Activated T-helper 17 cell treated with anti-CD3 and anti-CD28 coated beads, Interleukin-2, amount 50 U/mL, for 72 hours (primary cell): ENCODE results near the gene ZEB2. TPM values are rescaled to one million over a fixed set of nuclear protein-coding genes. Genes with fewer than 3 reads are reported as not detected.

Source experiments
- ATAC-seq: fragments of 150-1000 bp; cut with Tn5 transposase; replicated peaks from 2 replicates; pipeline ENCODE4 v1.10.0; 2021; ENCODE audit warnings: mild to moderate bottlenecking, moderate library complexity
- H3K27ac Mint-ChIP-seq: one replicate; pipeline ENCODE4 v1.8.0; 2022; ENCODE audit warnings: mixed read lengths
- H3K27me3 Mint-ChIP-seq: one replicate; pipeline ENCODE4 v1.8.0; 2022; ENCODE audit warnings: mixed read lengths
- H3K36me3 Mint-ChIP-seq: one replicate; pipeline ENCODE4 v1.8.0; 2022; ENCODE audit warnings: low read depth, mild to moderate bottlenecking, mixed read lengths
- H3K4me1 Mint-ChIP-seq: one replicate; pipeline ENCODE4 v1.8.0; 2022; ENCODE audit warnings: mixed read lengths
- H3K4me3 Mint-ChIP-seq: one replicate; pipeline ENCODE4 v1.8.0; 2022; ENCODE audit warnings: mild to moderate bottlenecking, mixed read lengths
- H3K9me3 Mint-ChIP-seq: one replicate; pipeline ENCODE4 v1.8.0; 2022; ENCODE audit warnings: mixed read lengths
- total RNA-seq, 2 donors: library from RNA; stranded (reverse); gene quantifications; one replicate each; pipeline ENCODE4 v1.2.3, GENCODE V29; 2022

ZEB2 gene
- total RNA-seq, 2 donors from 2014 or later = 27.6 to 44.1 TPM

DNA sequence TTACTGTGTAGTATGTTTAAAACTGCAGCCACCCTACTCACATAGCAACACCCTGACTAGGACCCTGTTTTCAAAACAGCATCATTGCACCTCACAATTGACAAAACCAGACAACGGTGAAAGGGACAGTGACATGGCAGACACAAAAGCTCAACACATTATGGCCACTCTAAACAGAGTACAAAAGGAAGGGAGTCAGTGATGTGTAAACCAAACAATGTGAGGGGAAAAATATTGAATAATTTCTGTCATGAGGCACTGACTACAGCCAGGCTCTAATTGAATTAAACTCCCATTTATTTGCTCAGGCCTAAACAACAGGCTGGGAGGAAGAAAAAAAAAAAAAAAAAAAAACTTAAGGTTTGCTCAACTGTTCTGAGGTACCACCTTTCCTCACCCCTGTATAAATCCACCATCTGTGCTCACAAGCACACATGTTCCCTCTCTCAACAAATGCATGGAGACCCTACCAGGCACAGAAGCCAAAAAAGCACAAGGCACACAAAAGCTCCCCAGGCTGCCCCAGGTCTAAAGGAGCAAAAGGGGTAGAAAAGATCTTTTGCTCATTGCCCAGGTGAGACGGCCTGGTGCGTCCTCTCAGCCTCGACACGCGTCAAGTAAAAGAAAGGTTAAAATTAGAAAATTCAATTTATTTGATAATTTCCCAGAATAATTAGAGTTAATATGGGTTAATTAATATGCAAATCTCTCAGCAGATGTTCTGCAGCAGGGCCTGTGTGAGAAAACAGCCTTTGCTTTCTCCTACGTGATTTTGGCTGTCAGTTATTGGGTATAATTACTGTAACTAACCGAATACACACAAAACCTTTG lies 80.9 kb downstream of the ZEB2 start:
- no peak for ATAC-seq
- Mint-ChIP-seq H3K4me3 (no peak overlapping the region), H3K27ac (no peak overlapping the region), H3K27me3 (no peaks in the 10 kb centered on the region), H3K9me3 (no peaks in the 10 kb centered on the region), H3K36me3 (no peaks in the 10 kb centered on the region), H3K4me1 (no peaks in the 10 kb centered on the region)

DNA sequence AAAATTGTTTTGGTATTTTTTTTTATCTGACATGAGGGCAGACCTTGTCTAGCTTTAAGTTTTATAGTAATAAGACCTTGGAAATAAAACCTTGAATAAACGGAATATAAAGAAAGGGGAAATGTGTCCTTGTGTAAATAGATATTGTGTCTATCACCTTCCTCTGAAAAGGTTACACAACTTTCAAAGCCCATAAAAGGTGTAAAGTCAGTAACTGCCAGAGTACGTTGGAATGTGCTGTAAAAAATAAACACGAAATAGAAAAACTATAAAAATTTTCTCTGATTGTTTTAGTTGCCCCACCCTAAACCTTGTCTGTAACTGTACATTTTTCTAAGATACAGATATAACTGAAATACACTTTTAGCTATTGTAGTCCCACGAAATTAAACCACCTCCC lies 82.3 kb downstream of the ZEB2 start:
- Mint-ChIP-seq H3K9me3 (no peaks in the 10 kb centered on the region), H3K27ac (no peak overlapping the region), H3K36me3 (no peaks in the 10 kb centered on the region), H3K4me3 (no peak overlapping the region), H3K4me1 (no peaks in the 10 kb centered on the region), H3K27me3 (no peaks in the 10 kb centered on the region)
- ATAC-seq = no peak

DNA sequence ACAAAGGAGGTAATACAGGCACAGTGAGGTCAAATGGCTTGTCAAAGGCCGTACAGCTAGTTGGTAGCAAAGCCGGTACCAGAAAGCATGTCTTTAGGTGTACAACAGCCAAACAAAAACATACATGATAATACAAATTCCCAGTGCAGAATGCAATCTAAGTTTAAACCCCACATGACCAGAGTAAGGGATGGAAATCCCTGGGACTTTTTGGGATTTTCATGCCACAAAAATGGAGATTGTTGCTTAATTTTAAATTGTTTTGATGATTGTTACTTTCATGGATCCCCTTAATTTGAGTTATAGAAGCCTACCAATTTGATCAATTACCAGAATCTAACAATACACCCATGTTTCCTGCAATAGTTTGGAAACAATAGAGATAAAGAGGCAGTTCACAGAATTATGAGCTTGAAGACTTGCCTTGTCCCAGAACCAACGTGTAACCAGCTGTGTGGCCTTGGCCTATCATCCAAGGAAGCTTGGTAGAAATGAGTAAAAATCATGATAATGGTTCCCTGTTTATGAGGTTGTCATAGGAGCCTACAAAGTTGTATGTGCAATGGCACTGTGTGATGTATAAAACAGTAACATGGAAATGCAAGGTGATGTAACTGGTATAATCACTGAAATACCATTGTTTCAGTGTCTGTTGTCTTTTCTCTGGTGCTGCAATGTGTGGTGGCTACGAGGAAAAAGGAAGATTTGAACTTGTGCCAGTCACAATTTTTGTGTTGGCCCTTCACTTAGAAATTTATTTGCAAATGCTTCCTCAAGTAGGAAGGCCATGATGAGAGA lies 85.3 kb downstream of the ZEB2 start:
- no peak overlapping the region for H3K4me3 Mint-ChIP-seq
- H3K27ac Mint-ChIP-seq = no peak overlapping the region
- H3K4me1 Mint-ChIP-seq = no peaks in the 10 kb centered on the region
- H3K36me3 Mint-ChIP-seq = no peaks in the 10 kb centered on the region
- H3K27me3 Mint-ChIP-seq = no peaks in the 10 kb centered on the region
- no peak for ATAC-seq
- no peaks in the 10 kb centered on the region for H3K9me3 Mint-ChIP-seq

DNA sequence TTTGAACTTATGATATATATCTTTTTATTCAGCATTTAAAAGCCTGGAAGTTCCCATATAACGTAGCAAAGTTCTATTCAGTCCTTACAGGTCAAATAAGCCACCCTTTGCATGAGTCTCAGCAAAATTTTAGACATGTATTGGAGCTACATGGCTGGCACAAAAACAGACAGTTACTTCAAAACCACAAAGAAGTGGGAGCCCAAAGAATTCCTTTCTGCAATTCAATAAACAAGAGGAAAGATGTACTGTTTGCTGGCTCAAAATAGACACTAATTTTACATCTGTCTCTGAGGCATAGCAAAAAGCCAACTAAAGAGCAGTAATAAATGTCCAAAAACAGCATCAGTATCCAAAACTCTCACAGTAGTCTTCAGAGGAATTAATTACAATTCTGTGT lies 87.0 kb downstream of the ZEB2 start:
- no peak for ATAC-seq
- no peaks in the 10 kb centered on the region for H3K9me3 Mint-ChIP-seq
- no peaks in the 10 kb centered on the region for H3K27me3 Mint-ChIP-seq
- H3K36me3 Mint-ChIP-seq = no peaks in the 10 kb centered on the region
- no peaks in the 10 kb centered on the region for H3K4me1 Mint-ChIP-seq
- H3K27ac Mint-ChIP-seq = no peak overlapping the region
- no peak overlapping the region for H3K4me3 Mint-ChIP-seq

DNA sequence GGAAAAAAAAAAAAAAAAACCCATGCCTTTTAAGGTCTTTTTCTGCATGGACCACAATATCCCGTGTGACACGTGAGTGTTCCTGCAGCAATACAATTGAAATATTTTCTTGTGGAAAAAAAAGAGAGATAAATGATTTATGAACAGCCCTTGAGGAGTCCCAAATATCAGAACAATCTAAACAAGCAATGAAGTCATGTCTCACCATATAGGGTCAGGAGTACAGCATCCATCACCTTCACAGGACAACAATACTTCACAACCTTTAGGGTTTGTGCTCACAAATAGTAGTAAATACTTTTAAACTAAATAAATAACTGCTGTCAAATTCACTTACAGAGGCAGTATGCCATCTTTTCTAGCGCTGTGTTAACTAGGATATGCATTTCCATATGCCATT lies 87.9 kb downstream of the ZEB2 start:
- Mint-ChIP-seq H3K4me1 (no peaks in the 10 kb centered on the region), H3K4me3 (no peak overlapping the region), H3K9me3 (no peaks in the 10 kb centered on the region)

DNA sequence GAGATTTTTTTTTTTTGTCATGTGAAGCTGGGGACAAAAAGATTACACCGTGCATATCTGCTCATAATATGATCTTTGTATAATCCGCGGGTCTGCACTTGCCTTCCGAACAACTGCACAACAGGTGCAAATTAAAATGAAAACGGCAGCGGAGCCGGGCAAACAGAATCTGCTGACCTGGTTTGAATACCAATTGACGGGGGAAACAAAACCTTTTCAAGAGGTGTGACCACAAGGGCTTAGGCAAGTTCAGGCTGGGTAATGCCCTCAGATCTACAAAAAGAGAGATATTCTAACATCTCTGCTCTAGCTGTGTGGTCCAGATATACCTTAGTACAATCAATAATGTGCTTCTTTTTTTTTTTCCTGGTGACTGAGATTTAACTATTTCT lies 88.5 kb downstream of the ZEB2 start:
- H3K36me3 Mint-ChIP-seq = no peaks in the 10 kb centered on the region
- no peaks in the 10 kb centered on the region for H3K4me1 Mint-ChIP-seq
- no peaks in the 10 kb centered on the region for H3K27me3 Mint-ChIP-seq
- no peak overlapping the region for H3K4me3 Mint-ChIP-seq
- no peak overlapping the region for H3K27ac Mint-ChIP-seq
- H3K9me3 Mint-ChIP-seq = no peaks in the 10 kb centered on the region
- ATAC-seq = no peak

More for the DNA sequence above, 87.9 kb downstream of the ZEB2 start:
- ATAC-seq = no peak
- Mint-ChIP-seq H3K27me3 (no peaks in the 10 kb centered on the region), H3K27ac (no peak overlapping the region), H3K36me3 (no peaks in the 10 kb centered on the region)

DNA sequence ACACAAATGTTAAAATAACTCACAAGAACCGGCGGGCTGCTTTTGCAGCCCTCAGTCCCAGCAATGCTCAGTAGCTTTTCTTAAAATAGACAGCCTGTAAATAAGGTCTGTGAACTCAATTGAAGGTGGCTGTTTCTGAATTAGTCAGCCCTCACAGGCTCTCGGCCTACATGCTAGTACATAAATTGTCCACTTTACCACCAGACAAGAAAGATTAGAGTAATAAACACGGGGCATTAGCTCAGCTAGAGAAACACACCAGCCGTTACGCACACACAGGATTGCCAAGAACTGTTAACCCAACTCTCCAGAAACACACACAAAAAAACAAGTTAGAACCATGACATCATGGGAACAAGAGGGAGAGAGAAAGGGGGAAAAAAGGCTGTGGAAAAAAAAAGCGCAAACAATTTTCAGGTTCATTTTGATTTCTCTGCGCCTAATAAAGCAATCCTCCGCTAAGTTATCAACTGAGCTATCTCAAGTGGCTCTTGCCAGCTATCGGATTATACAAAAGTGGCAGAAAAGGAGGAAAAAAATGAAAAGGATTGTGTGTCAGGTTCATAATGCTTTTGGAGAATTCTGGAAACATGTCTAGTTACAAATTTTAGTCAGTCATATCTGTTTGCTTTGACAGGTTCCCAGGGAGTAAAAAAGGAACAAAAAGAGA lies 89.1 kb downstream of the ZEB2 start:
- no peaks in the 10 kb centered on the region for H3K9me3 Mint-ChIP-seq
- no peaks in the 10 kb centered on the region for H3K27me3 Mint-ChIP-seq
- H3K4me1 Mint-ChIP-seq = no peaks in the 10 kb centered on the region
- peak; percentile 94 for ATAC-seq
- H3K4me3 Mint-ChIP-seq = no peak overlapping the region
- no peaks in the 10 kb centered on the region for H3K36me3 Mint-ChIP-seq
- no peak overlapping the region for H3K27ac Mint-ChIP-seq

DNA sequence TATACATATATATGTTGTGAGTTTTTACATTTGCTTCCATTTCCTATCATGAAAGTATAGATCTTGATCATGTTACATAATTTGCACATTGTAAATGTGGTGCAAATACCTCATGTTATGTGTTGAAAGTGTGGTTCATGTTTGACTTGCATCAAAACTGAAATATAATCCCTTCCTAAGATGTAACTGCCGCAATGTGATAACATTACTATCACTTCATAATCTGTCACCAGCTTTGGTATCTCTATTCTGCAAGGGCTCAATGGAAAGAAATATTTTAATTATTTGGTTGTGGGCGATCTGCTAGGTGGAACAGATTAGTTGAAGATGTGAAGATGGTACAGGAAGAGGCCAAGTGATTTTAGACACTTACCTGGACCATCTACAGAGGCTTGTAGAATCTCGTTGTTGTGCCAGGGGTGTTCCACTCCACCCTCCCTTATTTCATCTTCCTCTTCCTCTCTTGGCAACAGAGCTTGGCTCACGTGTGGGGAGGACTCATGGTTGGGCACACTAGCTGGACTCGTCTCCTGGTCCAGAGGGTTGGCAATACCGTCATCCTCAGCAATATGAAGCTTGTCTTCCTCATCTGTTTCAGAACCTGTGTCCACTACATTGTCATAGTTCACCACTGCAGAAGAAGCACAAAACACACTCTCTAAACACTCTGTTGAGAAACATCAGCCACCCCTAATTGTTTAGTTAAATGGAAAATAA lies 90.4 kb downstream of the ZEB2 start:
- no peaks in the 10 kb centered on the region for H3K4me1 Mint-ChIP-seq
- no peak overlapping the region for H3K27ac Mint-ChIP-seq
- peaks cover 4% of the 10 kb centered on the region for H3K36me3 Mint-ChIP-seq
- H3K9me3 Mint-ChIP-seq = no peaks in the 10 kb centered on the region
- H3K4me3 Mint-ChIP-seq = no peak overlapping the region
- H3K27me3 Mint-ChIP-seq = no peaks in the 10 kb centered on the region
- ATAC-seq = no peak

DNA sequence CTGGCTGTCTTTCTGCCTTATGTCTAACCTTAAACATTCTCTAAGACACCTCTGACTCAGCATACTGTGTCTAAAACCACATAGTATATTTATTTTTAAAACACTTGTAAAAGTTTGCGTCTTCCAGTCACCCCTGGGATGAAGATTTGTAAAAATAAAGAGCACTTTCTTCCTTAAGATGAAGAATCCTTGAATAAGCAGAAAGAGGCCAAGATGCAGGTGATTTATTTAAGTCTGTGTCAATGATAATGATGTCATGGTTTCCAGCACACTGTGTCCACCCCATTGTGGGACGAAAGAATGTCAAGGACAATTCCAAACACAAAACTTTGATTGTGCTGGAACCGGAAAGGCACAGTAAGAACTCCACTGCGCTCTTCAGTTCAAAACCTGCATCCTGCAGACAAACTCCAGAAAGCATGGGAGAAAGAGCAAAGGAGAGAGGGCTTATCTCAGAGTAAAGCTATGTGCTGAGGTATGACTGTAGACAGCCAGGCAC lies 92.9 kb downstream of the ZEB2 start:
- no peaks in the 10 kb centered on the region for H3K4me1 Mint-ChIP-seq
- no peak overlapping the region for H3K4me3 Mint-ChIP-seq
- H3K36me3 Mint-ChIP-seq = peaks cover 13% of the 10 kb centered on the region
- no peak for ATAC-seq
- H3K27me3 Mint-ChIP-seq = no peaks in the 10 kb centered on the region
- H3K9me3 Mint-ChIP-seq = no peaks in the 10 kb centered on the region
- H3K27ac Mint-ChIP-seq = no peak overlapping the region

DNA sequence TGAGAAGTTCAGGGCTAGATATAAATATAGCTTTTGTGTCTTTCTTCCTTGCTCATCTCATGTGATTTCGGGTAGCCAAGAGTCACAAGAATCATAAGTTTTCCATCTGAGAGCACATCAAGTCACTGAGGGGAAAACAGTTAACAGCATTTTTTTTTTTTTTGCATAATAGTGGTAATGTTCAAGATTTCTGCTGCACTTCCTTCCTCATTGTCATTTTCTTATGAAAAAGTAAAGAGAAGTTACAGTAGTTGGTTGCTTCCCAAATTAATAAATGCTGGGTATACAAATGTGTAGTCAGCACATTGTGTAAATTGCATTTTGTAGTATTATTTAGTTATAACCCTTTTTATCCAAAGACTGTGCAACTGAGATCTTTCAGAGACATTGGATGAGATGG lies 93.6 kb downstream of the ZEB2 start:
- Mint-ChIP-seq H3K9me3 (no peaks in the 10 kb centered on the region), H3K27me3 (no peaks in the 10 kb centered on the region), H3K36me3 (peaks cover 13% of the 10 kb centered on the region), H3K4me1 (no peaks in the 10 kb centered on the region), H3K27ac (no peak overlapping the region), H3K4me3 (no peak overlapping the region)
- ATAC-seq = no peak

DNA sequence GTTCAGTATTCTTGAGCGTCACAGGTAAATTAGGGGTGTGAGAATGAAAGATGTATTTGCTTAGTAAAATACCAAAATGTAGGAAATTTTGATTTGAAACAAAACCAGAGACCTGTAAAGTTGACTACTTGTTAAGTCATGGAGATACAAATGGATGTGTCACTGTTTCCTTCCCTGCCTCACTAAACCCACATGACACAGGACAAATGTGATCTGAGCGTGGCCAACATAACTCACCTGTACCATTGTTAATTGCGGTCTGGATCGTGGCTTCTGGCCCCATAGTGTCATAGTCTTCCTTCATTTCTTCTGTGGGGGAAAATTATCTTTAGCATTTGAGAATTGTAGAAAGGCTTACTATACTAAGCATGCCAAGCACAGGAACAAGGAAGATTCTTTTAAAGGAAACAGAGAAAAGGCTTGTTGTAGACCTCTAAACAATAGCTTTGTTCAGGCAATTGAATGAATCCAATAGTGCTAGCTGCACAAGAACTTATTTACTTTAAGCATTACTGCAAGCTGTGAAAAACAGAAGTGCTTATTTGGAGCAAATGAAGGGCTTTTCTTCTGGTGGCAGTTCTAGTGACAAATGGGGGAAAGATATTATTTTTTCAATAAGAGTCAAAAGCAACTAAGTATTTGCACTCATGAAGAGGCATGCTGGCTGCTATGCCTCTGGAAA lies 95.2 kb downstream of the ZEB2 start:
- Mint-ChIP-seq H3K27ac (peak overlapping the region; percentile 68), H3K9me3 (no peaks in the 10 kb centered on the region), H3K4me1 (peaks cover 6% of the 10 kb centered on the region), H3K27me3 (peaks cover 6% of the 10 kb centered on the region), H3K36me3 (peaks cover 13% of the 10 kb centered on the region), H3K4me3 (peak overlapping the region; percentile 5)
- ATAC-seq = peak; percentile 95

DNA sequence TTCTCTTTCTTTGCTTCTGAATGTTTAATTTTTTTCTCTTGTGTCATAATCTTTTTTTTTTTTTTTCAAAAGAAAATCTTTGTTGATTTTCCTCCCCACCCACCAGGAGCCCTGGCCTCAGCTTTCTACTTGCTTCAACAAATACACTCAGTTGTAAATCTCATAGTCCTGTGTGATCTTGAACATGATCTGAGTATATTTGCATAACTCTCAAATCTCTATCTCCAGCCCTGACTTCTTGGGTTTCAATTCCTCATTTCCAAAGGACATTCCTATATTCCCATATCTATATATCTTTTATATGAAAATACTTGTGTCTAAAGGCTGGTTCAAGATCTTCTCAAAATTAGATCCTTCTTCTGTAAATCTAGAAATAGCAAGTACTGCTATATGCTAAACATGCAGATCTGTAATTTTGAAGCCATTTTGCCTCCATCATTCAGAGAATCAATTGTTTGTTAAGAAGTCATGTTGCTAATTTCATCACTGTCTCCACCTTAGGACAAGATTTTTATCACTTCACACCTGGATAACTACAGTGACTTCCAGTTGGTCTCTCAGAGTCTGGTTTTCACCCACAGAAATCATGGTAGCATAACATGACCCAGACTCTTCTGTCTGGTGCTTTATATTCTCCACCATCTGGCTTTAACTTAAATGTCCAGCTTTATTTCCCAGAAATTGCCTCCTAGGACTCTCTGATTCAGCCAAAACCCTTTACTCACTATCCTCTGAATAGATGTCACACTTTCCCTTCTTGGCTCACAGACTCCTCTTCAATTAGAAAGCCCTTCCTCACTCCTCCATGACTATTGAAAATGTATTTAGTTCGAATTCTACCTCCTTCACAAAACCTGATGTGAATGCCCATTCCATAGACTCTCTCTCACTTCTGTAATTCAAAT lies 98.1 kb downstream of the ZEB2 start:
- no peak for ATAC-seq
- peaks cover 6% of the 10 kb centered on the region for H3K27me3 Mint-ChIP-seq
- H3K27ac Mint-ChIP-seq = no peak overlapping the region
- peaks cover 6% of the 10 kb centered on the region for H3K4me1 Mint-ChIP-seq
- H3K4me3 Mint-ChIP-seq = no peak overlapping the region
- H3K36me3 Mint-ChIP-seq = peaks cover 18% of the 10 kb centered on the region
- peaks cover 3% of the 10 kb centered on the region for H3K9me3 Mint-ChIP-seq

DNA sequence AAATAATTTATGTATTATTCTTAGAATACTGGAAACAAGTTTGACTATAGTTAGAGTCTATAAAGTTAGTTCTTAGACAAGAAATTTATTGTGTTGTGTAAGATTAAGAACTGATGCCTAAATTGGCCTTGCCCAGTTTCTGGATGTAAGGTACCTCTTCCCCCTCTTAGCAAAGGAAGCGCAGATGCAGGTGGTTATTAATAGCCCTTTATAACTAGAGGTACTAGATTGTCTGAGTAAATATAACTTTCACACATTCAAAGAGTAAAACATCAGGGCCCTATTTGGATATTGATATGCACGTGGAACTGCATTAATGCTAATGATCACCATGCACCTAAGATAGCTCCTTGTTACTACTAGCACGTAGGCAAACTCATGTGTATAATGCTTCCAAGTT lies 100.7 kb downstream of the ZEB2 start:
- Mint-ChIP-seq H3K4me3 (no peak overlapping the region), H3K36me3 (peaks cover 11% of the 10 kb centered on the region), H3K27ac (no peak overlapping the region), H3K9me3 (peaks cover 3% of the 10 kb centered on the region), H3K27me3 (peaks cover 6% of the 10 kb centered on the region), H3K4me1 (peaks cover 17% of the 10 kb centered on the region)
- no peak for ATAC-seq
